OCI-LY7 (cell line): ENCODE data around the gene SEMG2. TPM values are rescaled to one million over a fixed set of nuclear protein-coding genes. Genes with fewer than 3 reads are reported as not detected.

Experiments
- BruUV-seq: library from RNA; stranded (reverse); fragments of 400-500 nt; replicated peaks from 2 replicates; lab custom pipeline; 2021; lab: Mats Ljungman, UMichigan
- CTCF ChIA-PET: fragments of 300-600 bp; sonication (Branson Sonifier 250); formaldehyde crosslinking; loops from one replicate; lab custom pipeline; 2022; ENCODE audit warnings: antibody characterized with exemption; ENCODE audit not compliant: unreplicated experiment; lab: Charles Lee
- POLR2A ChIA-PET: fragments of 300-600 bp; sonication (Branson Sonifier 250); formaldehyde crosslinking; loops from one replicate; lab custom pipeline; 2022; ENCODE audit warnings: antibody characterized with exemption; lab: Charles Lee
- DNase-seq: peaks from one replicate; pipeline ENCODE4 v3.0.0-alpha.2; 2015; ENCODE audit warnings: low spot score
- H2AFZ ChIP-seq: fragments of 200-600 bp; sonication (generic), shearing (Covaris generic); 2 replicates; pipeline ENCODE4 v1.6.1; 2014; ENCODE audit warnings: mild to moderate bottlenecking, antibody characterized with exemption, low read length, moderate library complexity
- H3K27ac ChIP-seq: fragments of 200-600 bp; sonication (generic); 2 replicates; pipeline ENCODE4 v1.5.1; 2014; ENCODE audit warnings: mixed run types, low read depth, mild to moderate bottlenecking, moderate library complexity, low read length, inconsistent platforms; ENCODE audit not compliant: poor library complexity, severe bottlenecking
- H3K36me3 ChIP-seq: fragments of 200-600 bp; sonication (generic); 2 replicates; pipeline ENCODE4 v1.6.1; 2014; ENCODE audit warnings: mild to moderate bottlenecking, antibody characterized with exemption, low read length, moderate library complexity, mixed read lengths; ENCODE audit not compliant: insufficient read depth
- H3K4me1 ChIP-seq: fragments of 200-600 bp; sonication (generic); 2 replicates; pipeline ENCODE4 v1.5.1; 2014; ENCODE audit warnings: mild to moderate bottlenecking, low read length; ENCODE audit not compliant: insufficient read depth, poor library complexity, severe bottlenecking
- H3K4me2 ChIP-seq: fragments of 200-600 bp; sonication (generic); 2 replicates; pipeline ENCODE4 v1.6.1; 2014; ENCODE audit warnings: mild to moderate bottlenecking, low read length
- H3K4me3 ChIP-seq: fragments of 200-600 bp; sonication (generic); 2 replicates; pipeline ENCODE4 v1.5.1; 2014; ENCODE audit warnings: mild to moderate bottlenecking, low read depth, low read length; ENCODE audit not compliant: poor library complexity, severe bottlenecking
- H3K79me2 ChIP-seq: fragments of 200-600 bp; sonication (generic); 2 replicates; pipeline ENCODE4 v1.6.1; 2016; ENCODE audit warnings: low read depth, mild to moderate bottlenecking, low read length, moderate library complexity, mixed read lengths; ENCODE audit not compliant: insufficient read depth
- H3K9me2 ChIP-seq: fragments of 200-600 bp; sonication (generic); 2 replicates; pipeline ENCODE4 v1.6.1; 2016; ENCODE audit warnings: mild to moderate bottlenecking, low read length, mixed read lengths; ENCODE audit not compliant: insufficient read depth
- H3K9me3 ChIP-seq: fragments of 200-600 bp; sonication (generic); 2 replicates; pipeline ENCODE4 v1.6.1; 2014; ENCODE audit warnings: mild to moderate bottlenecking, mixed run types, low read length, mixed read lengths
- H4K20me1 ChIP-seq: fragments of 200-600 bp; sonication (generic); 2 replicates; pipeline ENCODE4 v1.6.1; 2014; ENCODE audit warnings: mild to moderate bottlenecking, antibody characterized with exemption, low read length, moderate library complexity, mixed read lengths; ENCODE audit not compliant: insufficient read depth
- EZH2phosphoT487 ChIP-seq: fragments of 200-600 bp; sonication (generic); IDR thresholded peaks from 2 replicates; pipeline ENCODE4 v1.6.1; 2018; ENCODE audit warnings: low read depth, borderline replicate concordance, mild to moderate bottlenecking, mixed run types, antibody characterized with exemption, low read length, moderate library complexity, mixed read lengths
- intact Hi-C: fragments of 100-400 bp; cut with micrococcal nuclease; formaldehyde crosslinking; loops from one replicate; pipeline ENCODE4 v1.10.0; 2022; ENCODE audit not compliant: unreplicated experiment
- total RNA-seq, 2 experiments: library from RNA; depleted of rRNA in 1 of 2; stranded (reverse); fragments of >200 nt in 1 of 2; shearing (Covaris generic) in 1 of 2; gene quantifications; 2 replicates each; pipeline ENCODE4 v1.2.3, GENCODE V29; 2014 to 2022
- TF ChIP-seq, protein P1 (sequence below): fragments of 200-600 bp; sonication (generic); conservative IDR thresholded peaks from 2 replicates; pipeline ENCODE4 v1.5.1; 2014; ENCODE audit warnings: mild to moderate bottlenecking, antibody characterized with exemption, low read length, moderate library complexity, mixed read lengths

SEMG2 gene
- total RNA-seq, 2 experiments from 2014 or later = not detected

DNA sequence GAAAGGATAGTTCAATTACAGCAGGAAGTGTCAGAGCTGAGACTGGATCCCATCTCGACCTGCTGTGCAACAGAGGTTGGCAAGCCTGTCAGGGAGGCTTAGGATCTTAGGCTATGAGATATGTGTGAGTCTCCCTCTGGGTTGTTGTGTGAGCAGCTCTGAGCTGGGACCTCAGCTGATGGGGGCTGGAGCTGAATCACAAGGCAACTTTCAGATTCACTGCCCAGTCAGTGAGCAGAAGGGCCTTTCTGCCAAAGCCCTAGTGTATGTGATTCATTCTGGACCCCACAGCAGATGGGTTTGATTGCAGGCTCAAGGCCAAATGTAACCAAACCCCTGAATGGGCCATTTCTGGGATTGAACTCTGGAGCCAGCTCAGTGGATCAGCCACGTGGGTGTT is 42.0 kb upstream of the SEMG2 start:
- BruUV-seq = no TSS peak
- POLR2A ChIA-PET = no interaction called here
- H3K79me2 ChIP-seq = no peaks in the 10 kb centered on the region
- CTCF ChIA-PET = no interaction called here
- H3K4me3 ChIP-seq = no peak overlapping the region
- no peak overlapping the region for H3K27ac ChIP-seq
- no peaks in the 10 kb centered on the region for H3K9me3 ChIP-seq
- H3K9me2 ChIP-seq = no peaks in the 10 kb centered on the region
- TF ChIP-seq, protein P1, sequence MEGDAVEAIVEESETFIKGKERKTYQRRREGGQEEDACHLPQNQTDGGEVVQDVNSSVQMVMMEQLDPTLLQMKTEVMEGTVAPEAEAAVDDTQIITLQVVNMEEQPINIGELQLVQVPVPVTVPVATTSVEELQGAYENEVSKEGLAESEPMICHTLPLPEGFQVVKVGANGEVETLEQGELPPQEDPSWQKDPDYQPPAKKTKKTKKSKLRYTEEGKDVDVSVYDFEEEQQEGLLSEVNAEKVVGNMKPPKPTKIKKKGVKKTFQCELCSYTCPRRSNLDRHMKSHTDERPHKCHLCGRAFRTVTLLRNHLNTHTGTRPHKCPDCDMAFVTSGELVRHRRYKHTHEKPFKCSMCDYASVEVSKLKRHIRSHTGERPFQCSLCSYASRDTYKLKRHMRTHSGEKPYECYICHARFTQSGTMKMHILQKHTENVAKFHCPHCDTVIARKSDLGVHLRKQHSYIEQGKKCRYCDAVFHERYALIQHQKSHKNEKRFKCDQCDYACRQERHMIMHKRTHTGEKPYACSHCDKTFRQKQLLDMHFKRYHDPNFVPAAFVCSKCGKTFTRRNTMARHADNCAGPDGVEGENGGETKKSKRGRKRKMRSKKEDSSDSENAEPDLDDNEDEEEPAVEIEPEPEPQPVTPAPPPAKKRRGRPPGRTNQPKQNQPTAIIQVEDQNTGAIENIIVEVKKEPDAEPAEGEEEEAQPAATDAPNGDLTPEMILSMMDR = no peak
- intact Hi-C loops = no loop called here
- no peaks in the 10 kb centered on the region for H3K4me1 ChIP-seq
- no peak for DNase-seq
- H4K20me1 ChIP-seq = no peaks in the 10 kb centered on the region
- no peak overlapping the region for H2AFZ ChIP-seq
- no peaks in the 10 kb centered on the region for H3K36me3 ChIP-seq
- no peak overlapping the region for H3K4me2 ChIP-seq

DNA sequence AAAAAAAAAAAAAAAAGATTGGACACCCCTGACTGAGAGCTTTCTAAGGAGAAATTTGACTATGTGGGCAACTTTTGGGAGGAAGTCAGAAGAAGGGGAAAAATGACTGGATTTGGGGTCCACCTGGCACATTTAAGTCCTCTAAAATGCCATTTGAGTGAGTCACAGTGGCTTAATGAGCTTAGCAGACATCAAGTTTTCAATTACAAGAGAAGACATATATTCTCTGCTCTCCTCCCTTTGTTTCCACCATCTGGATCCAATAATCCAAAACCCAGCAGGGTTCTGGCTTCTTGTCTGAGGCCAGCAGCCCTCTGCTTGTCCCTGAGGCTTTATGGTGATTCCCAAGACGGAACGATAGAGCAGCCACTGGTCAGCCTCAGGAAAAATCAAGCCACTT is 39.5 kb upstream of the SEMG2 start:
- intact Hi-C loops = no loop called here
- ChIA-PET POLR2A (no interaction called here), CTCF (no interaction called here)
- Histone ChIP-seq H4K20me1 (no peaks in the 10 kb centered on the region), H3K79me2 (no peaks in the 10 kb centered on the region), H3K4me2 (no peak overlapping the region), H3K9me2 (no peaks in the 10 kb centered on the region), H3K9me3 (no peaks in the 10 kb centered on the region), H3K4me3 (no peak overlapping the region), H2AFZ (no peak overlapping the region), H3K27ac (no peak overlapping the region), H3K4me1 (no peaks in the 10 kb centered on the region), H3K36me3 (no peaks in the 10 kb centered on the region)
- DNase-seq = no peak
- BruUV-seq = no TSS peak
- no peak for TF ChIP-seq EZH2phosphoT487
- TF ChIP-seq, protein P1 = no peak

DNA sequence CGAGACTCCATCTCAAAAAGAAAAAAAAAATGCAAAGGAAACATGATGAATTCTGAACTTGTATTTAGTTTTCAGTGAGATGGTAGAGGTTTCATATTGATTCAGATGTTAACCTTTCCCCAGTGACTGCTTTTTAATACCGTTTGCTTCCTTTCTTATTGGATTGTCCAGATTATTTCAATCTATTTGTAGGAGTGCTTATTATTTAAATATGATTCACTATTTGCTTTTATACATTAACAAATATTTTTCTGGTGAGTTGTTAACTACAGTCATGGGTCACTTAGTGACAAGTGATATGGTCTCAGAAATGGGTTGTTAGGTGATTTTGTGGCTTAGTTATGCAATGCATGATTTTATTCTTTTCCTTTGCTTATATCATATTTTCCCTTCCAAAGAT is 38.1 kb upstream of the SEMG2 start:
- no TSS peak for BruUV-seq
- Histone ChIP-seq H3K4me1 (no peaks in the 10 kb centered on the region), H3K79me2 (no peaks in the 10 kb centered on the region), H3K4me2 (no peak overlapping the region), H3K9me3 (no peaks in the 10 kb centered on the region), H3K4me3 (no peak overlapping the region), H3K36me3 (no peaks in the 10 kb centered on the region), H3K9me2 (no peaks in the 10 kb centered on the region), H2AFZ (no peak overlapping the region), H4K20me1 (no peaks in the 10 kb centered on the region), H3K27ac (no peak overlapping the region)
- intact Hi-C loops = no loop called here
- CTCF ChIA-PET = no interaction called here
- POLR2A ChIA-PET = no interaction called here
- no peak for TF ChIP-seq EZH2phosphoT487
- TF ChIP-seq, protein P1 = no peak
- DNase-seq = no peak
